Keratinocyte (primary cell): ENCODE measurements around the gene NUFIP2. TPM values are rescaled to one million over a fixed set of nuclear protein-coding genes. Genes with fewer than 3 reads are reported as not detected.
A peak's percentile ranks its signal among the peaks of the same experiment; 100 is the strongest.

Source experiments
- DNase-seq: peaks from one replicate; pipeline ENCODE4 v3.0.0-alpha.2; 2011; ENCODE audit warnings: low read depth, missing footprints, low spot score
- FAIRE-seq: peaks from 2 replicates; lab custom pipeline; 2011; peaks lifted over from hg19 to GRCh38; lab: Jason Lieb, UNC
- H2AFZ ChIP-seq: 2 replicates; pipeline ENCODE4 v1.6.0; 2012; ENCODE audit warnings: low read length, control low read depth, inconsistent platforms; ENCODE audit not compliant: control insufficient read depth
- H3K27ac ChIP-seq: 2 replicates; pipeline ENCODE4 v1.5.1; 2011; ENCODE audit warnings: low read length; ENCODE audit not compliant: control insufficient read depth, insufficient read depth
- H3K27me3 ChIP-seq: 3 replicates; pipeline ENCODE4 v1.6.0; 2011; ENCODE audit warnings: low read length; ENCODE audit not compliant: control insufficient read depth, insufficient read depth; ENCODE audit errors: extremely low read depth
- H3K36me3 ChIP-seq, 2 experiments: 2 replicates in 1 of 2; 3 replicates in 1 of 2; pipeline ENCODE4 v1.5.1; 2011; ENCODE audit warnings: low read length in 2 of 2, mild to moderate bottlenecking in 1 of 2; ENCODE audit not compliant: control insufficient read depth in 2 of 2, insufficient read depth in 2 of 2; ENCODE audit errors: extremely low read depth in 1 of 2
- H3K4me1 ChIP-seq: 3 replicates; pipeline ENCODE4 v1.5.1; 2011; ENCODE audit warnings: low read length; ENCODE audit not compliant: control insufficient read depth, insufficient read depth; ENCODE audit errors: extremely low read depth
- H3K4me2 ChIP-seq: 3 replicates; pipeline ENCODE4 v1.6.0; 2011; ENCODE audit warnings: low read depth, low read length; ENCODE audit not compliant: control insufficient read depth, insufficient read depth; ENCODE audit errors: extremely low read depth
- H3K4me3 ChIP-seq, 3 experiments: fragments of 200-600 bp in 1 of 3; sonication (generic) in 1 of 3; 2 replicates in 2 of 3; 3 replicates in 1 of 3; pipeline ENCODE4 v1.5.1; 2011 to 2016; ENCODE audit warnings: low read length in 3 of 3, mild to moderate bottlenecking in 3 of 3, control low read depth in 2 of 3, inconsistent platforms in 1 of 3, low read depth in 1 of 3, mixed read lengths in 1 of 3, mixed run types in 1 of 3, moderate library complexity in 1 of 3; ENCODE audit not compliant: control insufficient read depth in 2 of 3, insufficient read depth in 2 of 3; ENCODE audit errors: extremely low read depth in 1 of 3
- H3K79me2 ChIP-seq: 2 replicates; pipeline ENCODE4 v1.6.0; 2012; ENCODE audit warnings: low read length; ENCODE audit not compliant: control insufficient read depth, insufficient read depth
- H3K9ac ChIP-seq: 3 replicates; pipeline ENCODE4 v1.6.0; 2011; ENCODE audit warnings: low read length; ENCODE audit not compliant: control insufficient read depth, insufficient read depth; ENCODE audit errors: extremely low read depth
- H3K9me1 ChIP-seq: 3 replicates; pipeline ENCODE4 v1.6.0; 2011; ENCODE audit warnings: low read length; ENCODE audit not compliant: control insufficient read depth, insufficient read depth; ENCODE audit errors: extremely low read depth
- H3K9me3 ChIP-seq: 2 replicates; pipeline ENCODE4 v1.5.1; 2012; ENCODE audit warnings: low read depth, low read length; ENCODE audit not compliant: control insufficient read depth
- H4K20me1 ChIP-seq: 3 replicates; pipeline ENCODE4 v1.6.0; 2011; ENCODE audit warnings: low read length; ENCODE audit not compliant: control insufficient read depth, insufficient read depth; ENCODE audit errors: extremely low read depth
- EZH2 ChIP-seq: IDR thresholded peaks from one replicate; pipeline ENCODE4 v1.6.1; 2012; ENCODE audit warnings: inconsistent platforms, mild to moderate bottlenecking, low read length, moderate library complexity
- dilution Hi-C: fragments of 300-500 bp; cut with MboI; formaldehyde crosslinking; loops from one replicate; pipeline ENCODE4 v1.7.0; 2020; ENCODE audit warnings: low sequenced_read_pairs; ENCODE audit not compliant: extremely low pct_ligation_motif_present
- polyA plus RNA-seq, 5 experiments: library from polyadenylated mRNA; depleted of rRNA in 3 of 5; stranded (reverse) in 3 of 5; stranded (forward) in 1 of 5; unstranded in 1 of 5; fragments of >200 nt; gene quantifications; 1 replicate in 1 of 5; 2 replicates in 3 of 5; 3 replicates in 1 of 5; pipeline versions ENCODE4 v1.2.1 to v1.2.3, GENCODE V29; 2011 to 2012; ENCODE audit warnings: missing spikeins in 2 of 5, low read depth in 1 of 5, low replicate concordance in 1 of 5
- TF ChIP-seq, protein P1 (sequence below), 3 experiments: IDR thresholded peaks in 1 of 3; conservative IDR thresholded peaks in 1 of 3; optimal IDR thresholded peaks in 1 of 3; 2 replicates in 2 of 3; 3 replicates in 1 of 3; pipeline versions ENCODE3 to v1.5.1; 2011; ENCODE audit warnings: low read length in 3 of 3, mild to moderate bottlenecking in 3 of 3, moderate library complexity in 2 of 3, control low read depth in 1 of 3, inconsistent platforms in 1 of 3; ENCODE audit not compliant: insufficient read depth in 2 of 3; ENCODE audit errors: extremely low read depth in 1 of 3

Gene NUFIP2
- polyA plus RNA-seq, 1 donor (not counting 4 experiments of a cell fraction or from before 2014, with no cell fraction given): 22.0 TPM

- Histone ChIP-seq H3K9me3 (no peaks in the 10 kb centered on the region), H3K79me2 (peaks cover 55% of the 10 kb centered on the region), H3K4me1 (peaks cover 20% of the 10 kb centered on the region), H3K4me3 (peak overlapping the region; percentile 85 to 98 (median 98)), H3K27ac (peak overlapping the region; percentile 90), H3K9me1 (peaks cover 3% of the 10 kb centered on the region), H3K9ac (peak overlapping the region; percentile 90), H4K20me1 (peaks cover 26% of the 10 kb centered on the region), H3K4me2 (peak overlapping the region; percentile 89), H3K36me3 (peaks cover 2 to 3% of the 10 kb centered on the region in 2 experiments), H2AFZ (no peak overlapping the region), H3K27me3 (no peaks in the 10 kb centered on the region)
- DNase-seq: no peak
- FAIRE-seq: no peak
- dilution Hi-C loops: no loop called here
- no peak for TF ChIP-seq EZH2
- TF ChIP-seq, protein P1, sequence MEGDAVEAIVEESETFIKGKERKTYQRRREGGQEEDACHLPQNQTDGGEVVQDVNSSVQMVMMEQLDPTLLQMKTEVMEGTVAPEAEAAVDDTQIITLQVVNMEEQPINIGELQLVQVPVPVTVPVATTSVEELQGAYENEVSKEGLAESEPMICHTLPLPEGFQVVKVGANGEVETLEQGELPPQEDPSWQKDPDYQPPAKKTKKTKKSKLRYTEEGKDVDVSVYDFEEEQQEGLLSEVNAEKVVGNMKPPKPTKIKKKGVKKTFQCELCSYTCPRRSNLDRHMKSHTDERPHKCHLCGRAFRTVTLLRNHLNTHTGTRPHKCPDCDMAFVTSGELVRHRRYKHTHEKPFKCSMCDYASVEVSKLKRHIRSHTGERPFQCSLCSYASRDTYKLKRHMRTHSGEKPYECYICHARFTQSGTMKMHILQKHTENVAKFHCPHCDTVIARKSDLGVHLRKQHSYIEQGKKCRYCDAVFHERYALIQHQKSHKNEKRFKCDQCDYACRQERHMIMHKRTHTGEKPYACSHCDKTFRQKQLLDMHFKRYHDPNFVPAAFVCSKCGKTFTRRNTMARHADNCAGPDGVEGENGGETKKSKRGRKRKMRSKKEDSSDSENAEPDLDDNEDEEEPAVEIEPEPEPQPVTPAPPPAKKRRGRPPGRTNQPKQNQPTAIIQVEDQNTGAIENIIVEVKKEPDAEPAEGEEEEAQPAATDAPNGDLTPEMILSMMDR (optimal IDR thresholded peaks at IDR 0.05 in 1 of 3, IDR thresholded peaks at IDR 0.05 in 1 of 3, conservative IDR thresholded peaks at IDR 0.05 in 1 of 3; ENCODE audit: extremely low read depth in 1 of 3, insufficient read depth in 2 of 3, low read length in 3 of 3): no peak
These were observed 707 bp downstream of the NUFIP2 start for GRCh38 chr17:29292992-29293889.

DNA sequence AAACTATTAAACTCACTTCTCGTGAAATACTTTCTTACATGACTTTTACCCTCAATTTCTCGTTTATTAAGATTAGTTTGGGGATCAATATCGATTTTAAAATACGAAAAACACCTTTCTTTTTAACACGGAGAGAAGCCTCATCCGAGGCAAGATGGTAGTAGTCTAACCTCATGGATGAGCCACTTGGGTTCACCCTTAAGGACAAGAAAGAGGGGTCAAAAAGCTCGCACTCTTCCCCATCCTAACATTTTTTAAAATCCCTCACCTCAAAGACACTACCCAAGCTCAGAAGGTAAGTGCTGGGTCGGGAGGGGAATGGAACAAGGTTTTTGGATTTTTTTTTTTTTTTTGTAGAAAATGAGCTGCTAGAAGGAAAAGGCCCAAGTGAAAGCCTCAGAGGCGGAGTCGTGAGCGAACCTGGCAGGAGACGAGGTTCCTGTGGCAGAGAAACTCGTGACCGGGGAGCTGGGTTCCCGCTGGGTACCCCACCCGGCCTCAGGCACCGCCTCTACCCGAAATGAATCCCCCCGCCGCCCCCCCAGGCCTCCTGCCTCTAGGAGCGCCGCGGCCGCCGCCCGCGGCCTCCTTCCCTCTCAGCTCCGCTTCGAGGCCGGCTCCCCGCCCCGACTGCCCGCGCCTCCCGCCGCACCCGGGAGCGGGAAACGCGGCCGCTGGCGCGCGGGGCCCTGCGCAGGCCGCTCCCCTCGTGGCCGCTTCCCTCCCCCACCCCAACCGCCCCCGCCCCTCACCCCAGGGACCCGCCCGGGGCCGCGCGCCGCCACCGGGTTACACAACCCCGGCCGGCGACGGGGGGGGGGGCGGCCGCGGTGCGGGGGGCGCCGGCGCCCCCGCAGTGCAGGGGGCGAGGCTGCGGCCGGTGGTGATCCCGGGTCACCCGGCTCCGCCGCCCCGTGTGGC is 1.6 kb downstream of the NUFIP2 start:
- TF ChIP-seq EZH2: no peak
- TF ChIP-seq, protein P1 (optimal IDR thresholded peaks at IDR 0.05 in 1 of 3, IDR thresholded peaks at IDR 0.05 in 1 of 3, conservative IDR thresholded peaks at IDR 0.05 in 1 of 3; ENCODE audit: extremely low read depth in 1 of 3, insufficient read depth in 2 of 3, low read length in 3 of 3): no peak
- DNase-seq (no peak), FAIRE-seq (no peak)
- peak overlapping the region; percentile 90 for H3K9ac ChIP-seq
- H3K36me3 ChIP-seq: peaks cover 4 to 9% of the 10 kb centered on the region in 2 experiments
- peaks cover 20% of the 10 kb centered on the region for H3K4me1 ChIP-seq
- H3K27ac ChIP-seq: peak overlapping the region; percentile 91
- H3K27me3 ChIP-seq: no peaks in the 10 kb centered on the region
- peaks cover 3% of the 10 kb centered on the region for H3K9me1 ChIP-seq
- H4K20me1 ChIP-seq: peaks cover 28% of the 10 kb centered on the region
- no peaks in the 10 kb centered on the region for H3K9me3 ChIP-seq
- H3K4me2 ChIP-seq: peak overlapping the region; percentile 94
- peak overlapping the region; percentile 85 to 98 (median 98) for H3K4me3 ChIP-seq
- peaks cover 64% of the 10 kb centered on the region for H3K79me2 ChIP-seq
- H2AFZ ChIP-seq: no peak overlapping the region
- dilution Hi-C loops: no loop called here
